ENCODE results near the gene FAM180A.

FAM180A gene

GRCh38 chr7:135684699-135685098, 63.9 kb downstream of the FAM180A start:
- no peak for TF ChIP-seq CTCF (IDR thresholded peaks at IDR 0.05; ENCODE audit: extremely low read depth, insufficient read depth, missing control alignments)
- DNase-seq (ENCODE audit: low spot score) = no peak
- in situ Hi-C loops (cut with MboI; ENCODE audit: low pct_unique_long_range_greater_than_20kb, low sequenced_read_pairs, unreplicated experiment) = no loop called here

GRCh38 chr7:135684136-135684535, 64.5 kb downstream of the FAM180A start:
- DNase-seq (ENCODE audit: low spot score) = no peak
- no peak for TF ChIP-seq CTCF (IDR thresholded peaks at IDR 0.05; ENCODE audit: extremely low read depth, insufficient read depth, missing control alignments)
- in situ Hi-C loops (cut with MboI; ENCODE audit: low pct_unique_long_range_greater_than_20kb, low sequenced_read_pairs, unreplicated experiment) = no loop called here

- in situ Hi-C loops (cut with MboI; ENCODE audit: low pct_unique_long_range_greater_than_20kb, low sequenced_read_pairs, unreplicated experiment) = no loop called here
- TF ChIP-seq CTCF (IDR thresholded peaks at IDR 0.05; ENCODE audit: extremely low read depth, insufficient read depth, missing control alignments) = no peak
- DNase-seq (ENCODE audit: low spot score) = no peak
These were observed 65.0 kb downstream of the FAM180A start for GRCh38 chr7:135683609-135684008.

GRCh38 chr7:135682191-135682590, 66.4 kb downstream of the FAM180A start:
- in situ Hi-C loops (cut with MboI; ENCODE audit: low pct_unique_long_range_greater_than_20kb, low sequenced_read_pairs, unreplicated experiment) = no loop called here

GRCh38 chr7:135681762-135682161, 66.9 kb downstream of the FAM180A start:
- no peak for DNase-seq (ENCODE audit: low spot score)
- TF ChIP-seq CTCF (IDR thresholded peaks at IDR 0.05; ENCODE audit: extremely low read depth, insufficient read depth, missing control alignments) = no peak
- in situ Hi-C loops (cut with MboI; ENCODE audit: low pct_unique_long_range_greater_than_20kb, low sequenced_read_pairs, unreplicated experiment) = no loop called here

More at GRCh38 chr7:135682191-135682590, 66.4 kb downstream of the FAM180A start:
- no peak for DNase-seq (ENCODE audit: low spot score)
- TF ChIP-seq CTCF (IDR thresholded peaks at IDR 0.05; ENCODE audit: extremely low read depth, insufficient read depth, missing control alignments) = no peak

Measured in GM13977 (cell line).